COLO829 (cell line): Measurements from ENCODE around the gene ICE2.
A peak's percentile ranks its signal among the peaks of the same experiment; 100 is the strongest.

Source experiments
- DNase-seq: peaks from one replicate; pipeline ENCODE4 v3.0.0; 2012; ENCODE audit warnings: low spot score

ICE2 gene

GRCh38 chr15:60386615-60387014, 92.3 kb downstream of the ICE2 start:
- DNase-seq: no peak

- DNase-seq: no peak
Measured at GRCh38 chr15:60385620-60386552, 93.1 kb downstream of the ICE2 start.

- DNase-seq: no peak
Measured at GRCh38 chr15:60384526-60385126, 94.3 kb downstream of the ICE2 start.

- DNase-seq: no peak
Measured at GRCh38 chr15:60384053-60384452, 94.9 kb downstream of the ICE2 start.

GRCh38 chr15:60382773-60383674, 95.9 kb downstream of the ICE2 start:
- no peak for DNase-seq

- no peak for DNase-seq
Measured at GRCh38 chr15:60381148-60381788, 97.7 kb downstream of the ICE2 start.

GRCh38 chr15:60379525-60380274, 99.2 kb downstream of the ICE2 start:
- DNase-seq: peak; percentile 59

GRCh38 chr15:60379185-60379524, 99.8 kb downstream of the ICE2 start:
- DNase-seq: no peak

GRCh38 chr15:60376677-60377095, 102.3 kb downstream of the ICE2 start:
- no peak for DNase-seq

- DNase-seq: no peak
Measured at GRCh38 chr15:60375306-60375705, 103.6 kb downstream of the ICE2 start.

- DNase-seq: peak; percentile 56
Measured at GRCh38 chr15:60374628-60375081, 104.3 kb downstream of the ICE2 start.

- no peak for DNase-seq
Measured at GRCh38 chr15:60374209-60374608, 104.7 kb downstream of the ICE2 start.

GRCh38 chr15:60373745-60374144, 105.2 kb downstream of the ICE2 start:
- no peak for DNase-seq

- no peak for DNase-seq
Measured at GRCh38 chr15:60373327-60373726, 105.6 kb downstream of the ICE2 start.

- DNase-seq: no peak
Measured at GRCh38 chr15:60372756-60373155, 106.2 kb downstream of the ICE2 start.

- no peak for DNase-seq
Measured at GRCh38 chr15:60372227-60372626, 106.7 kb downstream of the ICE2 start.

GRCh38 chr15:60371175-60372051, 107.5 kb downstream of the ICE2 start:
- peak; percentile 88 for DNase-seq

GRCh38 chr15:60370869-60371136, 108.1 kb downstream of the ICE2 start:
- no peak for DNase-seq

GRCh38 chr15:60370105-60370868, 108.7 kb downstream of the ICE2 start:
- no peak for DNase-seq

GRCh38 chr15:60369696-60370095, 109.2 kb downstream of the ICE2 start:
- no peak for DNase-seq
